GM21360 (cell line): ENCODE data around the gene ANKS4B.
"Not testable (repeated sequence)": the region's sequence is repeated elsewhere in the genome, so short reads cannot be mapped to it uniquely, and the experiment has no call there.

ENCODE experiments used
- ATAC-seq: cut with Tn5 transposase; IDR thresholded peaks from one replicate; pipeline ENCODE4 v1.9.1; 2021; ENCODE audit warnings: mild to moderate bottlenecking, moderate library complexity; ENCODE audit not compliant: unreplicated experiment

The ANKS4B gene

GRCh38 chr16:21262779-21263639 lies 29.5 kb downstream of the ANKS4B start:
- ATAC-seq: no peak

GRCh38 chr16:21263640-21264570 lies 30.4 kb downstream of the ANKS4B start:
- ATAC-seq: no peak

- ATAC-seq: no peak
Measured at GRCh38 chr16:21264571-21265036, 31.1 kb downstream of the ANKS4B start.

GRCh38 chr16:21265104-21265837 lies 31.8 kb downstream of the ANKS4B start:
- no peak for ATAC-seq

- no peak for ATAC-seq
Measured at GRCh38 chr16:21267298-21267697, 33.8 kb downstream of the ANKS4B start.

GRCh38 chr16:21268236-21268635 lies 34.7 kb downstream of the ANKS4B start:
- ATAC-seq: no peak

- ATAC-seq: no peak
Measured at GRCh38 chr16:21272253-21272652, 38.8 kb downstream of the ANKS4B start.

- ATAC-seq: not testable (repeated sequence)
Measured at GRCh38 chr16:21272763-21273162, 39.3 kb downstream of the ANKS4B start.

GRCh38 chr16:21274172-21274726 lies 40.8 kb downstream of the ANKS4B start:
- no peak for ATAC-seq

GRCh38 chr16:21275529-21275928 lies 42.0 kb downstream of the ANKS4B start:
- no peak for ATAC-seq

- ATAC-seq: no peak
Measured at GRCh38 chr16:21276090-21276489, 42.6 kb downstream of the ANKS4B start.

GRCh38 chr16:21277045-21277926 lies 43.8 kb downstream of the ANKS4B start:
- no peak for ATAC-seq

- ATAC-seq: no peak
Measured at GRCh38 chr16:21277927-21278706, 44.6 kb downstream of the ANKS4B start, which contains the start of gene CRYM. Gene CRYM, minus strand, starts transcription at chr16:21278290. Its CDS starts 39 bp downstream, at chr16:21278251.

- no peak for ATAC-seq
Measured at GRCh38 chr16:21279501-21279900, 46.0 kb downstream of the ANKS4B start.

- no peak for ATAC-seq
Measured at GRCh38 chr16:21281698-21282389, 48.3 kb downstream of the ANKS4B start.

- no peak for ATAC-seq
Measured at GRCh38 chr16:21283521-21284289, 50.2 kb downstream of the ANKS4B start.

- ATAC-seq: no peak
Measured at GRCh38 chr16:21284414-21284813, 50.9 kb downstream of the ANKS4B start.
